Gastroesophageal sphincter (tissue), 3 donors: ENCODE data around the gene BBOX1.
"Not testable (repeated sequence)": the region's sequence is repeated elsewhere in the genome, so short reads cannot be mapped to it uniquely, and the experiment has no call there.

ENCODE experiments used
- POLR2A ChIP-seq, 2 donors: fragments of 450-650 bp; IDR thresholded peaks; one replicate each; pipeline ENCODE4 v1.6.1; 2017; ENCODE audit warnings: antibody characterized with exemption in 2 of 2, mild to moderate bottlenecking in 2 of 2, moderate library complexity in 1 of 2
- POLR2AphosphoS5 ChIP-seq: sonication (generic); formaldehyde crosslinking; IDR thresholded peaks from one replicate; pipeline ENCODE4 v1.6.1; 2017; ENCODE audit warnings: antibody characterized with exemption
- TF ChIP-seq, protein P1 (sequence below), 4 experiments: fragments of 200-600 bp in 2 of 4; fragments of 450-650 bp in 2 of 4; sonication (generic) in 1 of 4; IDR thresholded peaks; one replicate each; pipeline ENCODE4 v1.5.1; 2017 to 2019; ENCODE audit warnings: antibody characterized with exemption in 4 of 4, mild to moderate bottlenecking in 2 of 4, moderate library complexity in 2 of 4

- TF ChIP-seq, protein P1, sequence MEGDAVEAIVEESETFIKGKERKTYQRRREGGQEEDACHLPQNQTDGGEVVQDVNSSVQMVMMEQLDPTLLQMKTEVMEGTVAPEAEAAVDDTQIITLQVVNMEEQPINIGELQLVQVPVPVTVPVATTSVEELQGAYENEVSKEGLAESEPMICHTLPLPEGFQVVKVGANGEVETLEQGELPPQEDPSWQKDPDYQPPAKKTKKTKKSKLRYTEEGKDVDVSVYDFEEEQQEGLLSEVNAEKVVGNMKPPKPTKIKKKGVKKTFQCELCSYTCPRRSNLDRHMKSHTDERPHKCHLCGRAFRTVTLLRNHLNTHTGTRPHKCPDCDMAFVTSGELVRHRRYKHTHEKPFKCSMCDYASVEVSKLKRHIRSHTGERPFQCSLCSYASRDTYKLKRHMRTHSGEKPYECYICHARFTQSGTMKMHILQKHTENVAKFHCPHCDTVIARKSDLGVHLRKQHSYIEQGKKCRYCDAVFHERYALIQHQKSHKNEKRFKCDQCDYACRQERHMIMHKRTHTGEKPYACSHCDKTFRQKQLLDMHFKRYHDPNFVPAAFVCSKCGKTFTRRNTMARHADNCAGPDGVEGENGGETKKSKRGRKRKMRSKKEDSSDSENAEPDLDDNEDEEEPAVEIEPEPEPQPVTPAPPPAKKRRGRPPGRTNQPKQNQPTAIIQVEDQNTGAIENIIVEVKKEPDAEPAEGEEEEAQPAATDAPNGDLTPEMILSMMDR (IDR thresholded peaks at IDR 0.05), result not testable (repeated sequence)
- TF ChIP-seq POLR2AphosphoS5; POLR2A (IDR thresholded peaks at IDR 0.05): not testable (repeated sequence)
Observed at GRCh38 chr11:27175562-27175961, 134.9 kb downstream of the BBOX1 start.
